Activated CD4-positive, alpha-beta memory T cell treated with anti-CD3 and anti-CD28 coated beads for 36 hours (primary cell): ENCODE results near the gene CACNA1B. TPM values are rescaled to one million over a fixed set of nuclear protein-coding genes. Genes with fewer than 3 reads are reported as not detected.

Experiments
- CTCF ChIA-PET: fragments of 350-600 bp; sonication (Branson Sonifier 250); formaldehyde crosslinking; loops from one replicate; lab custom pipeline; 2021; ENCODE audit warnings: antibody characterized with exemption, inconsistent platforms; lab: Charles Lee
- POLR2A ChIA-PET: fragments of 350-600 bp; sonication (Branson Sonifier 250); formaldehyde crosslinking; loops from one replicate; lab custom pipeline; 2021; ENCODE audit warnings: antibody characterized with exemption; lab: Charles Lee
- DNase-seq: peaks from one replicate; pipeline ENCODE4 v3.0.0-alpha.2; 2020
- H3K27ac Mint-ChIP-seq: one replicate; pipeline ENCODE4 v1.8.0; 2021; ENCODE audit warnings: mixed read lengths
- H3K27me3 Mint-ChIP-seq: one replicate; pipeline ENCODE4 v1.8.0; 2021; ENCODE audit warnings: mixed read lengths
- H3K36me3 Mint-ChIP-seq: one replicate; pipeline ENCODE4 v1.8.0; 2021; ENCODE audit warnings: mixed read lengths
- H3K4me1 Mint-ChIP-seq: one replicate; pipeline ENCODE4 v1.8.0; 2021; ENCODE audit warnings: low read depth, mixed read lengths
- H3K4me3 Mint-ChIP-seq: one replicate; pipeline ENCODE4 v1.8.0; 2021; ENCODE audit warnings: mild to moderate bottlenecking, mixed read lengths
- H3K9me3 Mint-ChIP-seq: one replicate; pipeline ENCODE4 v1.8.0; 2021; ENCODE audit warnings: mixed read lengths
- intact Hi-C: fragments of 100-400 bp; cut with micrococcal nuclease; formaldehyde crosslinking; loops from one replicate; pipeline ENCODE4 v1.15.1; 2023
- total RNA-seq, 2 experiments: library from RNA; stranded (reverse); gene quantifications; one replicate each; pipeline ENCODE4 v1.2.3, GENCODE V29; 2021

The CACNA1B gene
- total RNA-seq, 2 experiments from 2014 or later, result 0.02 to 0.17 TPM

GRCh38 chr9:137900584-137901310 is 23.2 kb downstream of the CACNA1B start:
- no peaks in the 10 kb centered on the region for H3K4me1 Mint-ChIP-seq
- H3K9me3 Mint-ChIP-seq, result peaks cover 7% of the 10 kb centered on the region
- H3K27ac Mint-ChIP-seq, result no peak overlapping the region
- no peak for DNase-seq
- no peak overlapping the region for H3K4me3 Mint-ChIP-seq
- POLR2A ChIA-PET, result no interaction called here
- CTCF ChIA-PET, result no interaction called here
- peaks cover 17% of the 10 kb centered on the region for H3K27me3 Mint-ChIP-seq
- intact Hi-C loops, result no loop called here
- no peaks in the 10 kb centered on the region for H3K36me3 Mint-ChIP-seq

GRCh38 chr9:137902646-137903045 is 25.1 kb downstream of the CACNA1B start:
- CTCF ChIA-PET, result no interaction called here
- Mint-ChIP-seq H3K4me1 (no peaks in the 10 kb centered on the region), H3K27ac (no peak overlapping the region), H3K9me3 (peaks cover 7% of the 10 kb centered on the region), H3K27me3 (peaks cover 21% of the 10 kb centered on the region), H3K36me3 (no peaks in the 10 kb centered on the region), H3K4me3 (no peak overlapping the region)
- POLR2A ChIA-PET, result no interaction called here
- no peak for DNase-seq
- intact Hi-C loops, result no loop called here

- POLR2A ChIA-PET, result no interaction called here
- CTCF ChIA-PET, result no interaction called here
- no peaks in the 10 kb centered on the region for H3K4me1 Mint-ChIP-seq
- peaks cover 21% of the 10 kb centered on the region for H3K27me3 Mint-ChIP-seq
- intact Hi-C loops, result no loop called here
- no peaks in the 10 kb centered on the region for H3K36me3 Mint-ChIP-seq
- no peak overlapping the region for H3K27ac Mint-ChIP-seq
- no peak for DNase-seq
- no peaks in the 10 kb centered on the region for H3K9me3 Mint-ChIP-seq
- H3K4me3 Mint-ChIP-seq, result no peak overlapping the region
Measured at GRCh38 chr9:137905740-137906139, 28.2 kb downstream of the CACNA1B start.

- H3K27me3 Mint-ChIP-seq, result peaks cover 18% of the 10 kb centered on the region
- POLR2A ChIA-PET, result no interaction called here
Measured at GRCh38 chr9:137907776-137908175, 30.2 kb downstream of the CACNA1B start.

GRCh38 chr9:137912671-137913070 is 35.1 kb downstream of the CACNA1B start:
- CTCF ChIA-PET, result no interaction called here
- POLR2A ChIA-PET, result no interaction called here
- intact Hi-C loops, result no loop called here
- no peak overlapping the region for H3K27ac Mint-ChIP-seq
- no peaks in the 10 kb centered on the region for H3K36me3 Mint-ChIP-seq
- no peaks in the 10 kb centered on the region for H3K9me3 Mint-ChIP-seq
- H3K27me3 Mint-ChIP-seq, result peaks cover 9% of the 10 kb centered on the region
- H3K4me1 Mint-ChIP-seq, result no peaks in the 10 kb centered on the region
- H3K4me3 Mint-ChIP-seq, result no peak overlapping the region
- no peak for DNase-seq

More at GRCh38 chr9:137907776-137908175, 30.2 kb downstream of the CACNA1B start:
- Mint-ChIP-seq H3K9me3 (no peaks in the 10 kb centered on the region), H3K27ac (no peak overlapping the region), H3K4me3 (no peak overlapping the region), H3K36me3 (no peaks in the 10 kb centered on the region), H3K4me1 (no peaks in the 10 kb centered on the region)
- intact Hi-C loops, result no loop called here
- CTCF ChIA-PET, result no interaction called here
- no peak for DNase-seq

- no peaks in the 10 kb centered on the region for H3K4me1 Mint-ChIP-seq
- no peaks in the 10 kb centered on the region for H3K36me3 Mint-ChIP-seq
- no peak overlapping the region for H3K27ac Mint-ChIP-seq
- H3K27me3 Mint-ChIP-seq, result peaks cover 9% of the 10 kb centered on the region
- H3K9me3 Mint-ChIP-seq, result no peaks in the 10 kb centered on the region
- intact Hi-C loops, result no loop called here
- ChIA-PET CTCF (no interaction called here), POLR2A (no interaction called here)
- H3K4me3 Mint-ChIP-seq, result no peak overlapping the region
- DNase-seq, result no peak
Measured at GRCh38 chr9:137913132-137913531, 35.5 kb downstream of the CACNA1B start.

GRCh38 chr9:137913771-137914767 is 36.5 kb downstream of the CACNA1B start:
- Mint-ChIP-seq H3K36me3 (no peaks in the 10 kb centered on the region), H3K4me3 (no peak overlapping the region), H3K27ac (no peak overlapping the region), H3K4me1 (no peaks in the 10 kb centered on the region), H3K9me3 (no peaks in the 10 kb centered on the region), H3K27me3 (peaks cover 9% of the 10 kb centered on the region)
- ChIA-PET POLR2A (no interaction called here), CTCF (no interaction called here)
- intact Hi-C loops, result no loop called here
- no peak for DNase-seq

GRCh38 chr9:137916540-137916939 is 39.0 kb downstream of the CACNA1B start:
- CTCF ChIA-PET, result no interaction called here
- Mint-ChIP-seq H3K27ac (no peak overlapping the region), H3K9me3 (no peaks in the 10 kb centered on the region), H3K36me3 (no peaks in the 10 kb centered on the region), H3K4me3 (no peak overlapping the region), H3K27me3 (peaks cover 8% of the 10 kb centered on the region), H3K4me1 (no peaks in the 10 kb centered on the region)
- intact Hi-C loops, result no loop called here
- POLR2A ChIA-PET, result no interaction called here
- no peak for DNase-seq

- Mint-ChIP-seq H3K4me1 (no peaks in the 10 kb centered on the region), H3K36me3 (no peaks in the 10 kb centered on the region), H3K4me3 (no peak overlapping the region), H3K27me3 (peaks cover 6% of the 10 kb centered on the region), H3K9me3 (no peaks in the 10 kb centered on the region), H3K27ac (no peak overlapping the region)
- no peak for DNase-seq
- intact Hi-C loops, result no loop called here
- ChIA-PET POLR2A (no interaction called here), CTCF (no interaction called here)
Measured at GRCh38 chr9:137917116-137917515, 39.5 kb downstream of the CACNA1B start.

- no peaks in the 10 kb centered on the region for H3K9me3 Mint-ChIP-seq
- ChIA-PET CTCF (no interaction called here), POLR2A (no interaction called here)
- intact Hi-C loops, result no loop called here
- no peak overlapping the region for H3K4me3 Mint-ChIP-seq
- H3K36me3 Mint-ChIP-seq, result no peaks in the 10 kb centered on the region
- DNase-seq, result no peak
- no peak overlapping the region for H3K27ac Mint-ChIP-seq
- H3K27me3 Mint-ChIP-seq, result peaks cover 6% of the 10 kb centered on the region
- H3K4me1 Mint-ChIP-seq, result no peaks in the 10 kb centered on the region
Measured at GRCh38 chr9:137917795-137918194, 40.2 kb downstream of the CACNA1B start.

- Mint-ChIP-seq H3K27ac (no peak overlapping the region), H3K36me3 (no peaks in the 10 kb centered on the region), H3K4me3 (no peak overlapping the region), H3K27me3 (peaks cover 6% of the 10 kb centered on the region), H3K4me1 (no peaks in the 10 kb centered on the region), H3K9me3 (no peaks in the 10 kb centered on the region)
- ChIA-PET CTCF (no interaction called here), POLR2A (no interaction called here)
- DNase-seq, result no peak
- intact Hi-C loops, result no loop called here
Measured at GRCh38 chr9:137918331-137919094, 40.9 kb downstream of the CACNA1B start.

- CTCF ChIA-PET, result no interaction called here
- POLR2A ChIA-PET, result no interaction called here
- Mint-ChIP-seq H3K9me3 (no peaks in the 10 kb centered on the region), H3K4me1 (no peaks in the 10 kb centered on the region), H3K4me3 (no peak overlapping the region), H3K27ac (no peak overlapping the region), H3K27me3 (peaks cover 6% of the 10 kb centered on the region), H3K36me3 (no peaks in the 10 kb centered on the region)
- intact Hi-C loops, result no loop called here
- DNase-seq, result no peak
Measured at GRCh38 chr9:137919095-137919465, 41.5 kb downstream of the CACNA1B start.
